ENCODE data around the gene SRSF8. TPM values are rescaled to one million over a fixed set of nuclear protein-coding genes. Genes with fewer than 3 reads are reported as not detected.
"Not testable (repeated sequence)": the region's sequence is repeated elsewhere in the genome, so short reads cannot be mapped to it uniquely, and the experiment has no call there.

The SRSF8 gene
- total RNA-seq, 1 experiment from 2014 or later = 31.0 TPM

DNA sequence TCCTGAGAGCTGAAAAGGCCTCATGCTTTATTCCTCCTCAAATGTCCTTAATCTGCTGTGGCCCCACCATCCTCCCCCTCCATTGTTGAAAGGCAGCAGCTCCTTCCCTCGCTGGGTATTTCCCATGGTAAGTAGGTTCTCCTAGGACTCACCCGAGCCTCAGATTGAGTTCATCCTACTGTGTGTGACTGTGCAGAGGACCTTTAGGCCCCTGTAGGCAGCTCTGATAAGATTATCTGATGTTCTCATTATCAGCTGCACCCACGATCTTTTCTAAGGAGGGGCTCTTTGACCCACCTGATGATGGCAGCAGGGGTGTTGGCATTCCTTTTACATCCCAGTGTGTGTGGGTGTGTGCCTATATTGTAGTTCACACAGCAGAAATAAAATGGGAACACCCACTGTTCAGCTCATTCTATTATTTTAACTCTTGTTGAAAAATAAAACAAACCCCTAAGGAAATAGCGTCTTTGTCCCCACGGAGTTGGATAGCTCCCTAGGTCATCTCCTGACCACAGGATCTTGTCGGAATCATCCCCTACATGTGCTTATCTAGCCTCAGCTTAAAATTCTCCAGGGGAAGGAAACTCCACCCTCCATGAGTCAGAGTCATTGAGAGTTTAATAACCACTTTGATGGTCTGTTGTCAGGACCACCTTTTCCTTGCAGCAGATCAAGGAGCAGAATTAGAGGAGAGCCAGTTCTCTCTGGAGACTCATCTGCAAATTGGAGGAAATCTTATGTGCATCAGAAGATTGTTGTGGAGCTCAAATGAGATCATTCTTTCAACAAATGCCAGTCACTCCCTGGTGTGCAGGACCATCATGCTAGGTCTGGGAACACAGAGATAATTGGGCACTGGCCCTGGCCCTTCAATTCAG, 42.2 kb downstream of the SRSF8 start (continued):
- TF ChIP-seq, protein P1, sequence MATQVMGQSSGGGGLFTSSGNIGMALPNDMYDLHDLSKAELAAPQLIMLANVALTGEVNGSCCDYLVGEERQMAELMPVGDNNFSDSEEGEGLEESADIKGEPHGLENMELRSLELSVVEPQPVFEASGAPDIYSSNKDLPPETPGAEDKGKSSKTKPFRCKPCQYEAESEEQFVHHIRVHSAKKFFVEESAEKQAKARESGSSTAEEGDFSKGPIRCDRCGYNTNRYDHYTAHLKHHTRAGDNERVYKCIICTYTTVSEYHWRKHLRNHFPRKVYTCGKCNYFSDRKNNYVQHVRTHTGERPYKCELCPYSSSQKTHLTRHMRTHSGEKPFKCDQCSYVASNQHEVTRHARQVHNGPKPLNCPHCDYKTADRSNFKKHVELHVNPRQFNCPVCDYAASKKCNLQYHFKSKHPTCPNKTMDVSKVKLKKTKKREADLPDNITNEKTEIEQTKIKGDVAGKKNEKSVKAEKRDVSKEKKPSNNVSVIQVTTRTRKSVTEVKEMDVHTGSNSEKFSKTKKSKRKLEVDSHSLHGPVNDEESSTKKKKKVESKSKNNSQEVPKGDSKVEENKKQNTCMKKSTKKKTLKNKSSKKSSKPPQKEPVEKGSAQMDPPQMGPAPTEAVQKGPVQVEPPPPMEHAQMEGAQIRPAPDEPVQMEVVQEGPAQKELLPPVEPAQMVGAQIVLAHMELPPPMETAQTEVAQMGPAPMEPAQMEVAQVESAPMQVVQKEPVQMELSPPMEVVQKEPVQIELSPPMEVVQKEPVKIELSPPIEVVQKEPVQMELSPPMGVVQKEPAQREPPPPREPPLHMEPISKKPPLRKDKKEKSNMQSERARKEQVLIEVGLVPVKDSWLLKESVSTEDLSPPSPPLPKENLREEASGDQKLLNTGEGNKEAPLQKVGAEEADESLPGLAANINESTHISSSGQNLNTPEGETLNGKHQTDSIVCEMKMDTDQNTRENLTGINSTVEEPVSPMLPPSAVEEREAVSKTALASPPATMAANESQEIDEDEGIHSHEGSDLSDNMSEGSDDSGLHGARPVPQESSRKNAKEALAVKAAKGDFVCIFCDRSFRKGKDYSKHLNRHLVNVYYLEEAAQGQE (IDR thresholded peaks at IDR 0.05; ENCODE audit: low read depth) = no peak
- TF ChIP-seq CEBPB (IDR thresholded peaks at IDR 0.05; ENCODE audit: low read depth) (no peak), SIN3A (IDR thresholded peaks at IDR 0.05; ENCODE audit: low read depth) (no peak), TCF7L2 (IDR thresholded peaks at IDR 0.05; ENCODE audit: borderline replicate concordance, extremely low read depth, insufficient read depth, insufficient read length) (no peak), EZH2phosphoT487 (IDR thresholded peaks at IDR 0.05; ENCODE audit: borderline replicate concordance) (no peak), ZNF274 (IDR thresholded peaks at IDR 0.05; ENCODE audit: low read depth, low read length) (no peak), SP1 (IDR thresholded peaks at IDR 0.05; ENCODE audit: low read depth) (peak; percentile 64), POLR2AphosphoS5 (IDR thresholded peaks at IDR 0.05; ENCODE audit: low read depth, low read length) (no peak), FOSL1 (IDR thresholded peaks at IDR 0.05; ENCODE audit: low read depth) (peak; percentile 54)

DNA sequence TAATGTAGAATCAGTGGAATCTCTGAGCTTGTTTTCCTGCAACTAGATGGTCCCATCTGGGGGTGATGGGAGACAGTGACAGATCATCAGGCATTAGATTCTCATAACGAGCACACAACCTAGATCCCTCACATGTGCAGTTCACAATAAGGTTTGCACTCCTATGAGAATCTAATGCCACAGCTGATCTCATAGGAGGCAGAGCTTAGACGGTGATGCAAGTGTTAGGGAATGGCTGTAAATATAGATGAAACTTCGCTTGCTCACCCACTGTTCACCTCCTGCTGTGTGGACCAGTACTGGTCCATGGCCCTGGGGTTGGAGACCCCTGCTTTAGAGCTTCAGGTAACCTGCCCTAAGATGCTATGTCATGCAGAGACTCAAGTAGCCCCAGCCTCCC, 44.8 kb downstream of the SRSF8 start:
- CTCF ChIA-PET; H3K9me3 ChIP-seq (ENCODE audit: control insufficient read depth in 1 of 2, insufficient read depth in 1 of 2, low read depth in 1 of 2, low read length in 2 of 2); H3K9me2 ChIP-seq (ENCODE audit: insufficient read depth); ATAC-seq; BruUV-seq (replicated peaks); RAD21 ChIA-PET (ENCODE audit: low non-redundant PET in 1 of 2, low total read pairs in 2 of 2, uncharacterized antibody in 2 of 2, unreplicated experiment in 2 of 2); DNase-seq (ENCODE audit: low read depth, low spot score); H4K20me1 ChIP-seq (ENCODE audit: insufficient read depth); H3K9ac ChIP-seq (ENCODE audit: low read length); H3K27me3 ChIP-seq (ENCODE audit: insufficient read depth, low read length); H3K27ac ChIP-seq (ENCODE audit: low read depth, low read length); intact Hi-C loops (cut with micrococcal nuclease); POLR2A ChIA-PET; H3K4me3 ChIP-seq (replicated peaks in 1 of 2; ENCODE audit: low read depth in 1 of 2, low read length in 2 of 2); H3K36me3 ChIP-seq (ENCODE audit: control insufficient read depth in 1 of 2, insufficient read depth in 2 of 2, low read length in 2 of 2); H2AFZ ChIP-seq (ENCODE audit: low read depth, low read length, poor library complexity, severe bottlenecking): not testable (repeated sequence)
- Histone ChIP-seq H3K79me2 (ENCODE audit: insufficient read depth, low read length) (peaks cover 37% of the 10 kb centered on the region), H3K4me2 (ENCODE audit: low read length) (peak overlapping the region; percentile 31; the same call in 1 of the 2 replicates), H3K4me1 (ENCODE audit: control insufficient read depth in 1 of 2, insufficient read depth in 2 of 2, low read length in 2 of 2) (peaks cover 42 to 60% of the 10 kb centered on the region in 2 experiments)
